Measurements from ENCODE around the gene ANKS1A.

The ANKS1A gene

GRCh38 chr6:35044761-35045421 is 155.8 kb downstream of the ANKS1A start:
- H3K36me3 Mint-ChIP-seq (ENCODE audit: low read depth), result peaks cover 21% of the 10 kb centered on the region
- no peak for TF ChIP-seq CTCF (IDR thresholded peaks at IDR 0.05; ENCODE audit: unreplicated experiment in 3 of 3)
- no peaks in the 10 kb centered on the region for H3K9me3 Mint-ChIP-seq
- no peak overlapping the region for H3K4me3 Mint-ChIP-seq
- peaks cover 52% of the 10 kb centered on the region for H3K4me1 Mint-ChIP-seq
- no peaks in the 10 kb centered on the region for H3K27me3 Mint-ChIP-seq (ENCODE audit: low read depth)
- peak overlapping the region in 1 of 3 experiments; percentile 90 for H3K27ac Mint-ChIP-seq

DNA sequence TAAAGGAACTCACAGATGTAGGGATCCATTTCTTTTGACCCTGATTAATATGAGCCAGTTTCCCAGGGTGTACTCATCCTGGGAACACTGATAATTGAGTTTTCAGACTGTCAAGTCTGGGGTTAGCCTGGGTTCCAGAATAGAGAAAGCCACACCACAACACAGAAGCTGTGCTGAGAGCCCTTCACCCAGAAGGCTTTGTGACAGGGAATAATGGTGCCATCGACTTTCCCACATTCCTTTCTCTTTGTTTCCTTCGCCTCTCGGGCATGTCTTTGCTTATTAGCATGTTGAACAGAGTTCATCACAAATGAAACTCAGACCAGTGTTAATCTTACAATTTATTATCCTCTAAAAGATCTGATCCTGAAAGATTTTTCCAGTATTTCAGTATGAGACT is 157.0 kb downstream of the ANKS1A start:
- no peak for TF ChIP-seq CTCF (IDR thresholded peaks at IDR 0.05; ENCODE audit: unreplicated experiment in 3 of 3)
- H3K4me1 Mint-ChIP-seq, result peaks cover 40% of the 10 kb centered on the region
- no peak overlapping the region for H3K4me3 Mint-ChIP-seq
- peaks cover 9% of the 10 kb centered on the region for H3K36me3 Mint-ChIP-seq (ENCODE audit: low read depth)
- H3K27ac Mint-ChIP-seq, result no peak overlapping the region
- no peaks in the 10 kb centered on the region for H3K27me3 Mint-ChIP-seq (ENCODE audit: low read depth)
- no peaks in the 10 kb centered on the region for H3K9me3 Mint-ChIP-seq

DNA sequence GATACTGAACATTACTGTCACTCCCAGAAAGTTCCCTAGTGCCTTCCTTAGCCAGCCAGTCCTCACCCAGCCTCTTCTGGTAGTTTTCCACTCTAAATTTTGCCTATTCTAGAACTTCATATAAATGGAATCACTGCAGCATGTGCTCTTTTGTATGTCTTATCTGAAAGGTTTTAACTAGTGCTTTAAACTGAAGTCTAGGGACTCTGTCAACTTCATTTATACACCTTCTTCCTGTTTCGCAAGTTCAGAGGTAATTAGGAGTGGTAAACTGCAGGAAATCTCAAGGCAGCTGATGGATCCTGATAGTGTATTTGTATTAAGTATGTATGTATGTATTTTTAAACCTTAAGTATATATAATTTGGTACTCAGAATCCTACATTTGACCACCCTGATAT is 157.8 kb downstream of the ANKS1A start:
- TF ChIP-seq CTCF (IDR thresholded peaks at IDR 0.05; ENCODE audit: unreplicated experiment in 3 of 3), result no peak
- Mint-ChIP-seq H3K9me3 (no peaks in the 10 kb centered on the region), H3K27me3 (ENCODE audit: low read depth) (no peaks in the 10 kb centered on the region), H3K36me3 (ENCODE audit: low read depth) (peaks cover 11% of the 10 kb centered on the region), H3K27ac (no peak overlapping the region), H3K4me1 (peaks cover 37% of the 10 kb centered on the region), H3K4me3 (peak overlapping the region in 1 of 3 experiments; percentile 36)

GRCh38 chr6:35047265-35048011 is 158.4 kb downstream of the ANKS1A start:
- peaks cover 32% of the 10 kb centered on the region for H3K4me1 Mint-ChIP-seq
- no peaks in the 10 kb centered on the region for H3K9me3 Mint-ChIP-seq
- peak overlapping the region; percentile 24 to 73 (median 65) for H3K4me3 Mint-ChIP-seq
- H3K27ac Mint-ChIP-seq, result no peak overlapping the region
- H3K36me3 Mint-ChIP-seq (ENCODE audit: low read depth), result peaks cover 6% of the 10 kb centered on the region
- H3K27me3 Mint-ChIP-seq (ENCODE audit: low read depth), result no peaks in the 10 kb centered on the region
- TF ChIP-seq CTCF (IDR thresholded peaks at IDR 0.05; ENCODE audit: unreplicated experiment in 3 of 3), result no peak

DNA sequence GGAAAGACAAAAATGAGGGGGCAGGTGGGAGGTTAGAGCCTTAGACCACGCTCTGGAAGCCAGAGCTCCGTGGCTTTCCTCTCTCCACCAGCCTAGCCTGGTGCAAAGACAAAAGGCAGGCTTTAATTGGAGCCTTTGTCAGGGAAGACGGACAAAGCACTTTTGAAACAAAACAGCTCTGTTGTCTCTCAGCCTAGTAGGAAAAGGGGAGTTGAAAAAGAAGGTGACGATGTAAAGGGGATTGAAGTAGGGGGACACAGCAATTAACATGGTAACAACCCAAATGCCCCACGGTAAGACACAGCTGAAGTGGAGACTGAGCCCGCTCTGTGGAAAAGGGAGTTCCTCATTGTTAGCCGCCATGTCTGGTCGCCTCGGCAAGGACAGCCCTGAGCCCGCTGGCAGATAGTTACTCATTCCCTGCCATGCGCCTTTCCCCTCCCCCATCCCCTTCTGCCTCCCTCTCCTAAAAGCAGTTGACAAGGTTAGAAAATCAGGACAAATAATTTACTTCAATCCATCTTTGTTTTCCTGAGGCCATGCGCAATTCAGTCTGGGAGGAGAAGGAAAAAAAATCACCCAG is 159.1 kb downstream of the ANKS1A start:
- H3K27me3 Mint-ChIP-seq (ENCODE audit: low read depth), result no peaks in the 10 kb centered on the region
- no peak for TF ChIP-seq CTCF (IDR thresholded peaks at IDR 0.05; ENCODE audit: unreplicated experiment in 3 of 3)

More for the DNA sequence above, 159.1 kb downstream of the ANKS1A start:
- peak overlapping the region; percentile 24 to 73 (median 65) for H3K4me3 Mint-ChIP-seq
- peaks cover 6% of the 10 kb centered on the region for H3K36me3 Mint-ChIP-seq (ENCODE audit: low read depth)
- peaks cover 30% of the 10 kb centered on the region for H3K4me1 Mint-ChIP-seq
- no peak overlapping the region for H3K27ac Mint-ChIP-seq
- H3K9me3 Mint-ChIP-seq, result no peaks in the 10 kb centered on the region
